Right lobe of liver (tissue), 4 donors: ENCODE results near the gene UVRAG.

Source experiments
- CTCF ChIP-seq, 4 donors: fragments of 200-600 bp in 3 of 4; fragments of 450-650 bp in 1 of 4; IDR thresholded peaks; one replicate each; pipeline versions ENCODE4 v1.5.1 to v1.8.0; 2016 to 2022; ENCODE audit warnings: antibody characterized with exemption in 4 of 4, mild to moderate bottlenecking in 2 of 4
- POLR2A ChIP-seq: fragments of 450-650 bp; IDR thresholded peaks from one replicate; pipeline ENCODE4 v1.6.1; 2017; ENCODE audit warnings: antibody characterized with exemption, mild to moderate bottlenecking
- donor health status: DM: no; HTN: no; CAD: no.
- donor health status: DM: no; HTN: no; CAD: no.
- donor health status: DM: no; HTN: yes; CAD: no.

- TF ChIP-seq CTCF (IDR thresholded peaks at IDR 0.05): no peak
- no peak for TF ChIP-seq POLR2A
Measured at GRCh38 chr11:76073724-76074123, 258.7 kb downstream of the UVRAG start.
